DOHH2 (cell line): Measurements from ENCODE around the gene ERCC3.

Experiments
- CTCF ChIP-seq: fragments of 200-600 bp; sonication (generic); IDR thresholded peaks from one replicate; pipeline ENCODE4 v1.5.1; 2014; ENCODE audit warnings: antibody characterized with exemption, mild to moderate bottlenecking, low read depth, low read length; ENCODE audit not compliant: poor library complexity, severe bottlenecking
- EZH2phosphoT487 ChIP-seq: fragments of 200-600 bp; sonication (generic); IDR thresholded peaks from 2 replicates; pipeline ENCODE4 v1.6.1; 2017; ENCODE audit warnings: borderline replicate concordance, mild to moderate bottlenecking, antibody characterized with exemption, low read length, moderate library complexity, mixed read lengths

- TF ChIP-seq CTCF, result no peak
- no peak for TF ChIP-seq EZH2phosphoT487
Measured at GRCh38 chr2:127220102-127220767, 73.7 kb downstream of the ERCC3 start, which contains the start of gene CYP27C1.
